Fibroblast of lung (primary cell): ENCODE data around the gene AK5. TPM values are rescaled to one million over a fixed set of nuclear protein-coding genes. Genes with fewer than 3 reads are reported as not detected.
"Not testable (repeated sequence)": the region's sequence is repeated elsewhere in the genome, so short reads cannot be mapped to it uniquely, and the experiment has no call there.

ENCODE experiments used
- DNase-seq, 2 donors: peaks; one replicate each; pipeline versions ENCODE4 v3.0.0 to v3.0.0-alpha.2; 2010; ENCODE audit warnings: low read depth in 2 of 2
- H2AFZ ChIP-seq: 2 replicates; pipeline ENCODE4 v1.5.1; 2012; ENCODE audit warnings: low read length, control low read depth, inconsistent platforms
- H3K27ac ChIP-seq: 2 replicates; pipeline ENCODE4 v1.5.1; 2011; ENCODE audit warnings: low read length, control low read depth; ENCODE audit not compliant: insufficient read depth
- H3K27me3 ChIP-seq: 2 replicates; pipeline ENCODE4 v1.5.1; 2011; ENCODE audit warnings: mild to moderate bottlenecking, low read length; ENCODE audit not compliant: control insufficient read depth, insufficient read depth
- H3K36me3 ChIP-seq: 2 replicates; pipeline ENCODE4 v1.5.1; 2011; ENCODE audit warnings: low read length; ENCODE audit not compliant: control insufficient read depth, insufficient read depth
- H3K4me1 ChIP-seq: 2 replicates; pipeline ENCODE4 v1.5.1; 2011; ENCODE audit warnings: low read length; ENCODE audit not compliant: control insufficient read depth, insufficient read depth; ENCODE audit errors: extremely low read depth
- H3K4me2 ChIP-seq: 2 replicates; pipeline ENCODE4 v1.5.1; 2011; ENCODE audit warnings: low read length, control low read depth; ENCODE audit not compliant: insufficient read depth; ENCODE audit errors: extremely low read depth
- H3K4me3 ChIP-seq, 4 experiments: fragments of 200-600 bp in 1 of 4; sonication (generic) in 1 of 4; replicated peaks in 1 of 4; 2 replicates each; pipeline ENCODE4 v1.5.1; 2011 to 2016; ENCODE audit warnings: low read length in 4 of 4, low read depth in 3 of 4, mild to moderate bottlenecking in 3 of 4, control low read depth in 2 of 4, inconsistent platforms in 1 of 4, mixed read lengths in 1 of 4; ENCODE audit not compliant: insufficient read depth in 1 of 4; ENCODE audit errors: control extremely low read depth in 1 of 4
- H3K79me2 ChIP-seq: 2 replicates; pipeline ENCODE4 v1.5.1; 2012; ENCODE audit warnings: mild to moderate bottlenecking, low read length, inconsistent platforms; ENCODE audit not compliant: control insufficient read depth, insufficient read depth
- H3K9ac ChIP-seq: 2 replicates; pipeline ENCODE4 v1.5.1; 2011; ENCODE audit warnings: mild to moderate bottlenecking, low read length, control low read depth; ENCODE audit not compliant: insufficient read depth
- H3K9me3 ChIP-seq: 2 replicates; pipeline ENCODE4 v1.5.1; 2012; ENCODE audit warnings: low read depth, low read length; ENCODE audit not compliant: control insufficient read depth, insufficient read depth
- H4K20me1 ChIP-seq: 2 replicates; pipeline ENCODE4 v1.5.1; 2011; ENCODE audit warnings: low read length; ENCODE audit not compliant: control insufficient read depth, insufficient read depth; ENCODE audit errors: extremely low read depth
- CTCF ChIP-seq, 2 donors: IDR thresholded peaks in 1 of 2; conservative IDR thresholded peaks in 1 of 2; 1 replicate in 1 of 2; 2 replicates in 1 of 2; pipeline ENCODE4 v1.5.1; 2011 to 2012; ENCODE audit warnings: low read length in 2 of 2, control low read depth in 1 of 2, inconsistent platforms in 1 of 2, low read depth in 1 of 2, mild to moderate bottlenecking in 1 of 2
- EZH2 ChIP-seq: IDR thresholded peaks from 2 replicates; pipeline ENCODE4 v1.5.1; 2012; ENCODE audit warnings: low read length, control low read depth, mild to moderate bottlenecking; ENCODE audit errors: missing control alignments
- polyA plus RNA-seq, 2 donors: library from polyadenylated mRNA; depleted of rRNA in 1 of 2; stranded (reverse) in 1 of 2; unstranded in 1 of 2; fragments of >200 nt; gene quantifications; 2 replicates each; pipeline ENCODE4 v1.2.1, GENCODE V29; 2011 to 2012; ENCODE audit warnings: missing spikeins in 1 of 2
- total RNA-seq: library from RNA; depleted of rRNA; stranded (reverse); fragments of >200 nt; gene quantifications from 2 replicates; pipeline ENCODE4 v1.2.1, GENCODE V29; 2014

AK5 gene
- total and polyA plus RNA-seq, 2 donors (not counting 1 experiment from before 2014, with no cell fraction given), result 37.9 to 87.7 TPM

- peaks cover 24% of the 10 kb centered on the region for H3K4me1 ChIP-seq
- H4K20me1 ChIP-seq, result no peaks in the 10 kb centered on the region
- H3K9ac ChIP-seq, result no peak overlapping the region
- no peaks in the 10 kb centered on the region for H3K79me2 ChIP-seq
- H3K4me2 ChIP-seq, result no peak overlapping the region
- H2AFZ ChIP-seq, result no peak overlapping the region
- no peak overlapping the region for H3K4me3 ChIP-seq
- H3K36me3 ChIP-seq, result no peaks in the 10 kb centered on the region
- no peaks in the 10 kb centered on the region for H3K27me3 ChIP-seq
- no peak for DNase-seq
- TF ChIP-seq CTCF (conservative IDR thresholded peaks at IDR 0.05 in 1 of 2, IDR thresholded peaks at IDR 0.05 in 1 of 2; ENCODE audit: low read depth in 1 of 2, low read length in 2 of 2), result no peak
- TF ChIP-seq EZH2, result no peak
- no peaks in the 10 kb centered on the region for H3K9me3 ChIP-seq
- H3K27ac ChIP-seq, result peak overlapping the region; percentile 11
Measured at GRCh38 chr1:77516106-77516505, 234.3 kb downstream of the AK5 start.

- Histone ChIP-seq H3K36me3 (no peaks in the 10 kb centered on the region), H3K4me2 (no peak overlapping the region), H3K27ac (no peak overlapping the region), H3K27me3 (no peaks in the 10 kb centered on the region), H3K4me1 (no peaks in the 10 kb centered on the region), H3K9ac (no peak overlapping the region), H2AFZ (no peak overlapping the region), H3K79me2 (no peaks in the 10 kb centered on the region), H3K9me3 (no peaks in the 10 kb centered on the region), H3K4me3 (no peak overlapping the region), H4K20me1 (no peaks in the 10 kb centered on the region)
- DNase-seq, result no peak
- TF ChIP-seq EZH2, result no peak
- no peak for TF ChIP-seq CTCF (conservative IDR thresholded peaks at IDR 0.05 in 1 of 2, IDR thresholded peaks at IDR 0.05 in 1 of 2; ENCODE audit: low read depth in 1 of 2, low read length in 2 of 2)
Measured at GRCh38 chr1:77524038-77524437, 242.2 kb downstream of the AK5 start.

GRCh38 chr1:77531149-77531548 is 249.3 kb downstream of the AK5 start:
- not testable (repeated sequence) for H3K4me1 ChIP-seq, H4K20me1 ChIP-seq, H3K4me3 ChIP-seq, H2AFZ ChIP-seq, H3K36me3 ChIP-seq, H3K27me3 ChIP-seq, H3K9me3 ChIP-seq, H3K9ac ChIP-seq, H3K79me2 ChIP-seq, DNase-seq, H3K4me2 ChIP-seq, H3K27ac ChIP-seq

GRCh38 chr1:77531596-77532280 is 249.9 kb downstream of the AK5 start:
- H3K27me3 ChIP-seq, DNase-seq, H3K9me3 ChIP-seq, H3K9ac ChIP-seq, H3K4me2 ChIP-seq, H4K20me1 ChIP-seq, H3K4me1 ChIP-seq, H3K4me3 ChIP-seq, H3K27ac ChIP-seq, H2AFZ ChIP-seq, H3K36me3 ChIP-seq, H3K79me2 ChIP-seq: not testable (repeated sequence)
